ENCODE data around the gene LTK.

The LTK gene

DNA sequence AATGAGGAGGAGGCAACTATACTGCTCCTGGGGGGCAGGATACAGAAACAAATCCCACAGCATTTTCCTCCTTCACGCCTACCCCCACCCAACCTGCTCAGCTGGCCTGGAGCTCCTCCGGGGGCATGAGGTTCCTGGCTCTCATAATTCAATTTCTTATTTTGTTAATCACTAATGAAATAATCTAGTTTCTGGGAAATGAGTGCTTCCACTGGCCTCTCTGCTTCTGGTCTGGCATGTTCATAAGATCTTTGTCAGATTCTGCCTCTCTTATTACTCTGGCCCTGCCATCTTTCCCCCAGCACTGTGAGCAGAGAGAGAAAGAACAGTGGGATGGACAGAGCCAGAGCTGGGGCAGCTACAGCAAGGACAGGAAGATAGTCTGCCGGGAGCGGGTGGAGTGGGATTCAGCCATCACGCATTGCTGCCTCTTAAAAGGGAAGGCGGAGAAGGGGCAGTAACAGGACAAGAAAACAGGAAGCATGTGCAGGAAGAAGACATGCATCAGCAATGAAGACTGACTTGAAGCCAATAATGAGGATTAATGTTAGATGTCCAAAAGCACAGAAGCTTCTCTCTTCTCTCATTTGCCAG is 16.8 kb upstream of the LTK start:
- no peak for TF ChIP-seq ZFX (IDR thresholded peaks at IDR 0.05)
- TF ChIP-seq, protein P1, sequence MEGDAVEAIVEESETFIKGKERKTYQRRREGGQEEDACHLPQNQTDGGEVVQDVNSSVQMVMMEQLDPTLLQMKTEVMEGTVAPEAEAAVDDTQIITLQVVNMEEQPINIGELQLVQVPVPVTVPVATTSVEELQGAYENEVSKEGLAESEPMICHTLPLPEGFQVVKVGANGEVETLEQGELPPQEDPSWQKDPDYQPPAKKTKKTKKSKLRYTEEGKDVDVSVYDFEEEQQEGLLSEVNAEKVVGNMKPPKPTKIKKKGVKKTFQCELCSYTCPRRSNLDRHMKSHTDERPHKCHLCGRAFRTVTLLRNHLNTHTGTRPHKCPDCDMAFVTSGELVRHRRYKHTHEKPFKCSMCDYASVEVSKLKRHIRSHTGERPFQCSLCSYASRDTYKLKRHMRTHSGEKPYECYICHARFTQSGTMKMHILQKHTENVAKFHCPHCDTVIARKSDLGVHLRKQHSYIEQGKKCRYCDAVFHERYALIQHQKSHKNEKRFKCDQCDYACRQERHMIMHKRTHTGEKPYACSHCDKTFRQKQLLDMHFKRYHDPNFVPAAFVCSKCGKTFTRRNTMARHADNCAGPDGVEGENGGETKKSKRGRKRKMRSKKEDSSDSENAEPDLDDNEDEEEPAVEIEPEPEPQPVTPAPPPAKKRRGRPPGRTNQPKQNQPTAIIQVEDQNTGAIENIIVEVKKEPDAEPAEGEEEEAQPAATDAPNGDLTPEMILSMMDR (conservative IDR thresholded peaks at IDR 0.05) = no peak
- H3K27ac ChIP-seq = no peak overlapping the region

DNA sequence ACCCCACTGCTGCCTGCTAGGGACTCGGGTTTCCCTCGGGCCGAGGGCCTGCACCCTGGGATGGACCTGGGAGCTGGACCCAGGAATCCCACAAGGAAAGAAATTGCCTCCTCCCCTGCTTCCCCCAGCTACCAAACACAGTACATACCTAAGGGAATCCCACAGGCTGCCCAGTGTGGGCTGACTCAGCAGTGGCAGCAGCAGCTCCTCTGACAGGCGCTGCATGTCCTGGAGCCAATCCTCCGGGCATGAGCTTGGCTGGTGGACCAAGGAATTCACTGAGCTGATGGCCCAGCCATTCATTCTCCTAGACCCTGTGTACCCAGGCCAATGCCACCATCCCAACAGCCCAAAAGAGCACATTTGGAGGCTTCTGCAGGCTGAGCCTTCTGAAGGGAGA is 9.5 kb upstream of the LTK start:
- H3K27ac ChIP-seq = no peak overlapping the region
- TF ChIP-seq, protein P1 (conservative IDR thresholded peaks at IDR 0.05) = no peak
- no peak for TF ChIP-seq ZFX (IDR thresholded peaks at IDR 0.05)

DNA sequence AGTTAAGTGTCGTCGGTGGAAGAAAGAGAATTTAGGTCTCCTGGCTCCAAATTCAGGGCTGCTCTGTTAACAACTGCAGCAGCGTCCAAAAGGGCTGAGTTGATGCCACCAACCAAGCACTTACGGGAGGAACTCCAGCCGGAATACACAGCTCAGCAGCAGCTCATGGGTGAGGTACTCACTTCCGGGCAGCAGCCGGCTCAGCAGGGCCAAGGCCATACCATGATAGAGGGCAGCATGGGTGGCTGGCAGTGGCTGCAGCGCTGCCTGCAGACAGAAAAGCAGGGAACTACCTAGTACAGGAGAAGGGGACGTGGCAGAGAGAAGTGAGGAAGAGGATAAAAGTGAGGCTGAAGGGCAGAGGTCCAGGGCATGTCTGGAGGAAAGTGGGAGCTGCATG is 8.0 kb upstream of the LTK start:
- no peak overlapping the region for H3K27ac ChIP-seq
- TF ChIP-seq, protein P1 (conservative IDR thresholded peaks at IDR 0.05) = no peak
- no peak for TF ChIP-seq ZFX (IDR thresholded peaks at IDR 0.05)

DNA sequence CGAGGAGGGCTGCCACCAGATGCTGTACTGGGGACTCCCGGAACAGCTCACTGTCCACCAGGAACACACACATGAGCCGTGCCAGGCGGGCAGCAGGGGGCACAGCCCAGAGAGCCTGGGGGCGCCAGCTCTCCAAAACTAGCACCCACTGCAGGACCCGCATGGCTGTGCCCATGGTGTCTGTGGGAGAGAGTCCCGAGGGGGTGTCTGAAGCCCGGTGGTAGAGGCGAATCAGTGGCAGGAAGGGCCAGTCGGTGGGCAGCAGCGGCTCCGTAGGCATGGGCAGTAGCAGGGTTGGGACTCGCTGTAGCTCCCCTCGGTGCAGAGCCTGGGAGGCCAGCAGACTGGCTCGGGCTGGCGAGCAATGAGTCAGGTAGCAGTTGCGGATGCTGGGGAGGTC is 7.0 kb upstream of the LTK start:
- no peak overlapping the region for H3K27ac ChIP-seq
- TF ChIP-seq ZFX (IDR thresholded peaks at IDR 0.05) = no peak
- TF ChIP-seq, protein P1 (conservative IDR thresholded peaks at IDR 0.05) = no peak

DNA sequence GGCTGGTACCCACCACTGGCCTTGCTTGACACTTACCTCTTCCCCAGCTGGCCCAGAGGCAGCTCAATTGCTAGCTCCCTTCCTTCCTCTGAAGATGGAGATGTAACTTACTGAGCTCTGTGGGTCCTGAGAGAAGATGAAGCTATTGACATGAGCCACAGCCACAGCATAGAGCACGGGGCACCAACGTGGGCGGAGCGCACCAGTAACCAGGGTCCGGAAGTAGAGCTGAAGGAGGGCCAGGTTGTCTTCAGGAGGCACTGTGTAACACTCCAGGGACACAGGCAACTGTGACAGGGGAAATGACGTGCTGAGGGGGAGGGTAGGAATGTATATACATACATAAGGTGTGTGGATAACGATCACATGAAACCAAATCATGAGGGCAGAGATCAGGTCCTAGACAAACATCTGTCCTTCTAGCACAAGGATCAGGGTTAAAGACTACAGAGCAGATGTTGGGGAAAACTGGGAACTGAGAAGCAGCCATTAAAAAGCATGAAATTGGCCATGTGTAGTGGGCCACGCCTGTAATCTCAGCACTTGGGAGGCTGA is 4.3 kb upstream of the LTK start:
- no peak for TF ChIP-seq ZFX (IDR thresholded peaks at IDR 0.05)
- TF ChIP-seq, protein P1 (conservative IDR thresholded peaks at IDR 0.05) = no peak
- no peak overlapping the region for H3K27ac ChIP-seq

DNA sequence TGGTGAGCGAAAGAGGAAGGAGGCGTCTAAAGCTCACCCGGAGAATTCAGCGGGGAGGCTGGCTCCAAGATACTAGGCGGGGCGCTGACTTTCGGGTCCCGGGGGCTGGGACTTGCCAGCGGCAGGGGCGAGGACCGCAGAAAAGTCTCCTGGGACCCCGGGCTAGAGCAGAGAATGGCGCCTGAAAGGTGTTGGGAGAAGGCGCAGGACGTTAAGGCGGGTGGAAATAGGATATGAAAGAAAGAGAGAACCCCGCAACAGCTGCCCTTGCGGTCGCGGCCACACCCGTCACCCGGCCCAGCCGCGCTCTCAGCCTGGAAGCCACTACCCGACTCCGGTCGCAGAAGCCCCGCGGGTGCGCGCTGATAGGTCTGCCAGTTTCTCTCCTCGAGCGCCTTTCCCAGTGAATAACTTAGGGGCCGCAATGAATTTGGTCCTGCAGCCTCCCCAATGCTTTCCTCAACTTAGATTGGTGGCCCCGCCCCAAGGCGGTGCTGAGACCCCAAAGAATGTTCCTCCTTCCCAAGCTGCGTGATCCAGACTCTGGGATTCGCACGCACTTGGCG is 604 bp downstream of the LTK start:
- no peak for TF ChIP-seq ZFX (IDR thresholded peaks at IDR 0.05)
- TF ChIP-seq, protein P1 (conservative IDR thresholded peaks at IDR 0.05) = no peak
- no peak overlapping the region for H3K27ac ChIP-seq

DNA sequence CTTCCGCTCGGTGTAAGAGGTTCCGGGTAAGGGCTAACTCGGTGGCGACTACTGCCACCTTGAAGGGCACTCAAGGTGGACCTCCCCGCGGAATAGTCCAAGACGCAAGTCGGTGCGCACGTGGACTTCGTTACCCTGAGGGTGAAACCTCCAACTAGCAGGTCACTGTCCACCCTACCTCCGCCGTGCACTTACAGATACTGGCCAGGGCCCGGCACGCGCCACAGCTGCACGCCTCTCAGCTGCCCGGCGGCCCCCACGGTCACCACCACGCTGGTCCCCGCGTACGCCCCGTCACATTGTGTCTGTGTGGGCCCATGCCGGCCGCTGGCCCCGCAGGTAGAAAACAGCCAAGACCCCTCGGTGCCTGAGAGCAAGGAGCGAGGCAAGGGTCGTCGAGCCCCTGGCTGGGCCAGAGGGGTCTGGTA is 1.1 kb downstream of the LTK start:
- H3K27ac ChIP-seq = no peak overlapping the region
- TF ChIP-seq, protein P1 (conservative IDR thresholded peaks at IDR 0.05) = no peak
- no peak for TF ChIP-seq ZFX (IDR thresholded peaks at IDR 0.05)
